Mesendoderm (in vitro differentiated cells): ENCODE data around the gene CDC42SE2.
"Not testable (repeated sequence)": the region's sequence is repeated elsewhere in the genome, so short reads cannot be mapped to it uniquely, and the experiment has no call there.

Experiments
- DNase-seq: peaks from one replicate; pipeline ENCODE4 v3.0.0; 2013
- H2AK5ac ChIP-seq: 2 replicates; pipeline ENCODE4 v1.6.1; 2013; ENCODE audit warnings: low read length, inconsistent platforms
- H2BK120ac ChIP-seq: 2 replicates; pipeline ENCODE4 v1.6.1; 2013; ENCODE audit warnings: low read depth, mild to moderate bottlenecking, low read length, moderate library complexity, mixed read lengths
- H2BK15ac ChIP-seq: replicated peaks from 2 replicates; pipeline ENCODE4 v1.6.1; 2013; ENCODE audit warnings: low read depth, mild to moderate bottlenecking, moderate library complexity
- H2BK5ac ChIP-seq: 2 replicates; pipeline ENCODE4 v1.6.1; 2013; ENCODE audit warnings: low read length, inconsistent platforms
- H3K18ac ChIP-seq: 2 replicates; pipeline ENCODE4 v1.6.1; 2013; ENCODE audit warnings: mild to moderate bottlenecking, low read length, mixed read lengths
- H3K23ac ChIP-seq: one replicate; pipeline ENCODE4 v1.6.1; 2013; ENCODE audit warnings: low read length
- H3K27ac ChIP-seq: 2 replicates; pipeline ENCODE4 v1.5.1; 2013; ENCODE audit warnings: low read depth, mild to moderate bottlenecking, inconsistent platforms, low read length, moderate library complexity
- H3K27me3 ChIP-seq: 2 replicates; pipeline ENCODE4 v1.6.1; 2013; ENCODE audit warnings: low read length, control low read depth, mild to moderate bottlenecking, inconsistent platforms; ENCODE audit not compliant: insufficient read depth, poor library complexity
- H3K36me3 ChIP-seq: 2 replicates; pipeline ENCODE4 v1.6.1; 2013; ENCODE audit warnings: low read length, inconsistent platforms; ENCODE audit not compliant: control insufficient read depth, insufficient read depth
- H3K4ac ChIP-seq: one replicate; pipeline ENCODE4 v1.6.1; 2013; ENCODE audit warnings: low read depth, mild to moderate bottlenecking, low read length, moderate library complexity
- H3K4me1 ChIP-seq: 2 replicates; pipeline ENCODE4 v1.6.1; 2013; ENCODE audit warnings: low read depth, low read length, inconsistent platforms; ENCODE audit not compliant: control insufficient read depth
- H3K4me2 ChIP-seq: 2 replicates; pipeline ENCODE4 v1.6.1; 2013; ENCODE audit warnings: low read length
- H3K4me3 ChIP-seq: 2 replicates; pipeline ENCODE4 v1.5.1; 2013; ENCODE audit warnings: mild to moderate bottlenecking, low read length
- H3K56ac ChIP-seq: one replicate; pipeline ENCODE4 v1.6.1; 2013; ENCODE audit warnings: low read length
- H3K79me1 ChIP-seq: 2 replicates; pipeline ENCODE4 v1.6.1; 2013; ENCODE audit warnings: low read length, inconsistent platforms
- H3K79me2 ChIP-seq: 2 replicates; pipeline ENCODE4 v1.6.1; 2013; ENCODE audit warnings: mild to moderate bottlenecking, low read length; ENCODE audit not compliant: control insufficient read depth, insufficient read depth
- H3K9ac ChIP-seq: 2 replicates; pipeline ENCODE4 v1.6.1; 2013; ENCODE audit warnings: low read length, inconsistent platforms
- H4K5ac ChIP-seq: one replicate; pipeline ENCODE4 v1.6.1; 2013; ENCODE audit warnings: low read length
- H4K8ac ChIP-seq: one replicate; pipeline ENCODE4 v1.6.1; 2013; ENCODE audit warnings: low read depth, mild to moderate bottlenecking, control low read depth, low read length, moderate library complexity
- WGBS: extraction: QIAGEN DNeasy Blood & Tissue Kit; methylation state at CpG from one replicate; pipeline ENCODE4 v1.1.7; 2013; ENCODE audit warnings: low lambda C conversion rate, missing lambda C conversion rate; ENCODE audit not compliant: insufficient coverage; ENCODE audit errors: extremely low coverage; 5-methylcytosine and 5-hydroxymethylcytosine counted together

The CDC42SE2 gene

GRCh38 chr5:131392466-131393095 lies 128.7 kb downstream of the CDC42SE2 start:
- no peak overlapping the region for H3K4me2 ChIP-seq
- no peak overlapping the region for H2BK15ac ChIP-seq
- H3K4ac ChIP-seq: no peak overlapping the region
- H3K56ac ChIP-seq: no peak overlapping the region
- no peak overlapping the region for H3K9ac ChIP-seq
- H2BK5ac ChIP-seq: no peak overlapping the region
- H3K23ac ChIP-seq: no peak overlapping the region
- no peak overlapping the region for H3K18ac ChIP-seq
- H3K4me3 ChIP-seq: no peak overlapping the region
- H3K36me3 ChIP-seq: no peaks in the 10 kb centered on the region
- H4K5ac ChIP-seq: no peak overlapping the region
- no peak overlapping the region for H2BK120ac ChIP-seq
- H3K4me1 ChIP-seq: no peaks in the 10 kb centered on the region
- DNase-seq: no peak
- H3K79me2 ChIP-seq: no peaks in the 10 kb centered on the region
- H3K27me3 ChIP-seq: no peaks in the 10 kb centered on the region
- no peaks in the 10 kb centered on the region for H3K79me1 ChIP-seq
- H3K27ac ChIP-seq: no peak overlapping the region
- no peak overlapping the region for H2AK5ac ChIP-seq
- no peak overlapping the region for H4K8ac ChIP-seq
- no CpG with 5 or more reads among the region's 5 CpGs for WGBS

GRCh38 chr5:131393498-131393968 lies 129.7 kb downstream of the CDC42SE2 start:
- Histone ChIP-seq H3K18ac (no peak overlapping the region), H4K5ac (no peak overlapping the region), H3K4me3 (no peak overlapping the region), H4K8ac (no peak overlapping the region), H2BK120ac (no peak overlapping the region), H3K4me2 (no peak overlapping the region), H3K79me2 (no peaks in the 10 kb centered on the region), H3K79me1 (no peaks in the 10 kb centered on the region), H3K4me1 (no peaks in the 10 kb centered on the region), H2AK5ac (no peak overlapping the region), H3K27ac (no peak overlapping the region), H3K9ac (no peak overlapping the region), H3K27me3 (no peaks in the 10 kb centered on the region), H3K23ac (no peak overlapping the region), H3K56ac (no peak overlapping the region), H3K4ac (no peak overlapping the region), H2BK5ac (no peak overlapping the region), H3K36me3 (no peaks in the 10 kb centered on the region), H2BK15ac (no peak overlapping the region)
- WGBS: no CpG with 5 or more reads among the region's 5 CpGs
- no peak for DNase-seq

- H3K4me2 ChIP-seq: no peak overlapping the region
- H2BK120ac ChIP-seq: no peak overlapping the region
- no CpG with 5 or more reads among the region's 4 CpGs for WGBS
- no peak overlapping the region for H3K4me3 ChIP-seq
- H3K56ac ChIP-seq: no peak overlapping the region
- H3K4me1 ChIP-seq: no peaks in the 10 kb centered on the region
- no peaks in the 10 kb centered on the region for H3K79me1 ChIP-seq
- no peak overlapping the region for H3K23ac ChIP-seq
- no peak overlapping the region for H3K18ac ChIP-seq
- no peaks in the 10 kb centered on the region for H3K27me3 ChIP-seq
- no peak overlapping the region for H2BK5ac ChIP-seq
- no peak overlapping the region for H3K27ac ChIP-seq
- no peak overlapping the region for H3K9ac ChIP-seq
- no peak overlapping the region for H4K5ac ChIP-seq
- H3K4ac ChIP-seq: no peak overlapping the region
- H2BK15ac ChIP-seq: no peak overlapping the region
- H3K36me3 ChIP-seq: no peaks in the 10 kb centered on the region
- H4K8ac ChIP-seq: no peak overlapping the region
- H2AK5ac ChIP-seq: no peak overlapping the region
- no peak for DNase-seq
- no peaks in the 10 kb centered on the region for H3K79me2 ChIP-seq
These were observed 130.3 kb downstream of the CDC42SE2 start for GRCh38 chr5:131394128-131394527.

GRCh38 chr5:131396015-131396414 lies 132.2 kb downstream of the CDC42SE2 start:
- Histone ChIP-seq H3K4me1 (no peaks in the 10 kb centered on the region), H3K4me3 (no peak overlapping the region), H2BK5ac (no peak overlapping the region), H4K8ac (no peak overlapping the region), H3K27ac (no peak overlapping the region), H3K4me2 (no peak overlapping the region), H3K79me2 (no peaks in the 10 kb centered on the region), H3K18ac (no peak overlapping the region), H3K36me3 (no peaks in the 10 kb centered on the region), H2AK5ac (no peak overlapping the region), H3K9ac (no peak overlapping the region), H3K56ac (no peak overlapping the region), H3K23ac (no peak overlapping the region), H2BK120ac (no peak overlapping the region), H4K5ac (no peak overlapping the region), H3K27me3 (no peaks in the 10 kb centered on the region), H3K79me1 (no peaks in the 10 kb centered on the region), H2BK15ac (no peak overlapping the region), H3K4ac (no peak overlapping the region)
- WGBS: no CpG with 5 or more reads among the region's 3 CpGs
- no peak for DNase-seq

- Histone ChIP-seq H3K79me2 (no peaks in the 10 kb centered on the region), H3K4me1 (no peaks in the 10 kb centered on the region), H3K23ac (no peak overlapping the region), H2BK120ac (no peak overlapping the region), H4K5ac (no peak overlapping the region), H3K36me3 (no peaks in the 10 kb centered on the region), H3K27me3 (no peaks in the 10 kb centered on the region), H4K8ac (no peak overlapping the region), H3K56ac (no peak overlapping the region), H3K9ac (no peak overlapping the region), H3K18ac (no peak overlapping the region), H3K79me1 (no peaks in the 10 kb centered on the region), H2BK5ac (no peak overlapping the region), H2AK5ac (no peak overlapping the region), H2BK15ac (no peak overlapping the region), H3K4me2 (no peak overlapping the region), H3K4me3 (no peak overlapping the region), H3K27ac (no peak overlapping the region), H3K4ac (no peak overlapping the region)
- no peak for DNase-seq
- no CpG with 5 or more reads among the region's 5 CpGs for WGBS
These were observed 132.9 kb downstream of the CDC42SE2 start for GRCh38 chr5:131396630-131397273.

- WGBS: no CpG with 5 or more reads among the region's 6 CpGs
- H3K36me3 ChIP-seq, H2BK5ac ChIP-seq: not testable (repeated sequence)
These were observed 135.2 kb downstream of the CDC42SE2 start for GRCh38 chr5:131399007-131399406.

More at GRCh38 chr5:131399007-131399406, 135.2 kb downstream of the CDC42SE2 start:
- not testable (repeated sequence) for H3K27me3 ChIP-seq, DNase-seq, H3K4me3 ChIP-seq, H2BK15ac ChIP-seq, H4K8ac ChIP-seq, H3K4me2 ChIP-seq, H3K27ac ChIP-seq, H3K4me1 ChIP-seq, H2AK5ac ChIP-seq, H3K4ac ChIP-seq, H3K79me2 ChIP-seq, H3K23ac ChIP-seq, H3K79me1 ChIP-seq, H3K56ac ChIP-seq, H3K9ac ChIP-seq, H2BK120ac ChIP-seq, H3K18ac ChIP-seq, H4K5ac ChIP-seq
